Measurements from ENCODE around the gene ELF5.
A peak's percentile ranks its signal among the peaks of the same experiment; 100 is the strongest.

ELF5 gene

DNA sequence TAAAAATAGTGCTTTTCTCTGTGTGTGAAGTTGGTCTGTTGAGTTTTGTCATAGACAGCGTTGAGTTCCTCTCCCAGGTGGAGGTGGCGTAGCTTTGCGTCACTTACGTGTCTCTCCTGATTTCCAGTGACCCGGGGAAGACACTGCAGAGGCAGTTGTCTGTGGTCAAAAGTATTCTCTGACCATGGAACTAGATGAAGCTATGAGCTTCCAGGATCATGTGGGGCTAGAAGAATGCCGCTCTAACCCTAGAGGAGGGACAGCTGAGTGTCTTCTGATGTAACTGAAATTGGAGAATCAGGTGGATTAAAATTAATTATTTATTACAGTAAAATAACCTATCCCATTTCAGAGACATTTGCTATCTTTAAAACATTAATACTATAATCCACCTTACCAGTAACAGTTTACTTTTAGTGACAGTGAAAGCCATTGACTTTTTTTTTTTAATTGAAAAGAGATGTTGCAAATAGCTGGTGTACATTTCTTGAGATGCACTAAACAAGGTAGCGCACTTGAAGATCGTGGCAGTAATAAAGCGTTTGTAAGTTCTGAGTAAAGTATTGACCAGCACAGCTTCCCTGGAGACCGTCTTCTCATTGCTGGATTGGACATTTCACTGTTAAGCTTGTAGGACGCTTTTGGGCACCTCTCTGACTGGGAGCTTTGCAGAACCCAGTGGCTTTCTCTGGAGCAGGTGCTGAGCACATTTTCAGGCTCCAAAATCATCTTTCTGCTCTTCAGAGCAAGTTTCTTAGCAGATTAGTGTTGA, 65.2 kb downstream of the ELF5 start:
- DNase-seq = no peak

DNA sequence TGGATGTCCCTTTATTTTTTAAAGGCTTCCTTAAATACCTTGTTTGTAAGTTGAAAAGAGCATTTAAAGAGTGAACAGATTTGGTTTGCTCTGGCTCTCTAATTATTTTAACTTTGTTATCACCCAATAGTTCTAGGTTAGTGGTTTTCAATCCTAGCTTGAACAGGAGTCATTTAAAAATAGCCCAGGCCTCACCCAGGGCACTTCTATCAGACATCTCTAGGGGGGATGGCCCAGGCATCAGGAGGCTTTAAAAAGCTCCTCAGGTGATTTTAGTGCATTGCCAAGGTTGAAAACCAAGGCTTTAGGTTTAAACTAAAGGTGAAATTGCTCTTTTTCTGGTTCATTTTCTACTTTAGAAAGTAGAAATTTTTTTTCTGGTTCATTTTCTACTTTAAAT, 66.5 kb downstream of the ELF5 start:
- DNase-seq = no peak

DNA sequence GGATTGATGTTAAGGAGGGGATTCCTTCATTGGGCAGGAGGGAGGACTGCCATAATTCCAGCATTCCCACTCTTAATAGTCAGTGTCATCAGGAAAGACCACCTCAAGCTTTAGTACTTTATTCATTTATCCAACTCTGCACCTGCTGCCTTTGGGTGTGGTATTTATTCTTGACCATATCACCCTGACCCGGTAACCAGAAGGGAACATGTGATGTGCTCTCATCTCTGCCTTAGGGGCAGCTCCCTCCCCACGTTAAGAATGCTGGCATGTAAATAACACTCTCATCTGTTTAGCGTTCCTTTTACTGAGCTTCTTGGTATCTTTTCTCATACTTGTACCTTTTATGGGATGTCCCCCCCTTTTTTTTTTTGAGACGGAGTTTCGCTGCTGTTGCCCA, 67.2 kb downstream of the ELF5 start:
- no peak for DNase-seq

DNA sequence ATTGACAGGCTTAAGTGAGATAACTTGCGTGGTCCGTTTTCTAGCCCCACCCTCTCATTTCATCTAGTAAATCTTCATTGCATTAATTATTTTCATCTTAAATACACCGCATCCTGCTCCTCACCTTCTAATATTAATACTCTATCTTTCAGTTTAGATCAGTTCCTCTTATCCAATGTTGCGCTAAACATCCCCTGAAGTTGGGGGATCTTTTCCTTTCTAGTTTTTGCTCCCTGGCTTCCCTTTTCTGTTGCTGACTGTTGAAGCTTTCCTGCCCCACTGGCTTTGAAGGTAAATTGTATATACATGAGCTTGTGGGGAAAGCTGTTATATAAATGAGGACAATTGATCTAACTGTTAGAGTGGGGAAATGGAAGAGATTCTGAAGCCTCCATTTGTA, 67.6 kb downstream of the ELF5 start:
- no peak for DNase-seq

DNA sequence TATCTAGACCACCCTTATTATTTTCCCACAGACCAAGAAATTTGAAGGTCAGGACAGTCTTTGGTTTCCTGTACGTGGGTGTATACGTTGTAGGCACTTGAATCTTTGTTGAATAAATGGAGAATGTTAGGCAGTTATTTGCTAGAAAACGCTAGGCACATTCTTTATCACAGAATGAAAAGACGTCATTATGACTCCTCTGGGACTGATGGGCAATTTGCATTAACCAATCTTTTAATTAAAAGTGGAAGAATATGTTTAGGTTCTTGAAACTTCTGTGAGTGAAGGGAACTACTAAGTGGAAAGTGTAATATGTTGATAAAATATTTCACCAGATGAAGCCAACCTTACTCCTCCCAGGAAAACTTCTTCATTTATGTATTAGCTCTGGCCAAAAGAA, 69.2 kb downstream of the ELF5 start:
- DNase-seq = no peak

DNA sequence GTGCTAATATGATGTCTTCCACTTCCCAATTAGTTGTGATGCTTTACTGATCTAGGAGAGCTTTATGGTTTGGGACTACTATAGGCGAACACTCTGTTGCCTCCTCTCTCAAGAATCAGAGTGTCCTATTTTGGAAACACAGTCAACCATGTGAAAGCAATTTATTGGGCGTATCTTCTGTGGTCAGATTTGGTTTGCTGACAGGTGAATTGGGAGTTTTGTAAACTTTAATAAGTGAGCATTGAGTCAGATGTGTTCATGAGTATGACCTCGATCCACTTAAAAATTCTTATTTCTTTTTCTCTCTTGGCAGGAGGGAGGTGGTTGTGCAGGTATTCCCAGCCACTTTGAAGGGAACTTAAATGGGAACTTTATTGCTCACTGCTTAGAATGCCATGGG, 70.5 kb downstream of the ELF5 start:
- no peak for DNase-seq

DNA sequence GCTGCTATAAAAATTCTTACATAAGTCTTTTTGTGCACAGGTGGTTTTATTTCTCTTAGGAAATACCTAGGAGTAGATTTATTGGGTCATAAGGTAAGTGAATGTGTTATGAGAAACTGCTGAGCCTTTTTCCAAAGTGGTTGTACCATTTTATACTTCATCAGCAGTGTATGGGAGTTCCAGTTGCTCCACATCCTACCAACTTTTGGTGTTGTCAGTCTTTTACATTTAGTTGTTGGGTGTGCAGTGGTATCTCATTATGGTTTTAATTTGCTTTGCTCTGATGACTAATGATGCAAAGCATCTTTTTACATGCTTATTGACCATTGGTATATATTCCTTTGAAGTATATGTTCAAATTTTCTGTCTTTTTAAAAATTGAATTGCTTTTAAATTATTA, 71.8 kb downstream of the ELF5 start:
- DNase-seq = no peak

DNA sequence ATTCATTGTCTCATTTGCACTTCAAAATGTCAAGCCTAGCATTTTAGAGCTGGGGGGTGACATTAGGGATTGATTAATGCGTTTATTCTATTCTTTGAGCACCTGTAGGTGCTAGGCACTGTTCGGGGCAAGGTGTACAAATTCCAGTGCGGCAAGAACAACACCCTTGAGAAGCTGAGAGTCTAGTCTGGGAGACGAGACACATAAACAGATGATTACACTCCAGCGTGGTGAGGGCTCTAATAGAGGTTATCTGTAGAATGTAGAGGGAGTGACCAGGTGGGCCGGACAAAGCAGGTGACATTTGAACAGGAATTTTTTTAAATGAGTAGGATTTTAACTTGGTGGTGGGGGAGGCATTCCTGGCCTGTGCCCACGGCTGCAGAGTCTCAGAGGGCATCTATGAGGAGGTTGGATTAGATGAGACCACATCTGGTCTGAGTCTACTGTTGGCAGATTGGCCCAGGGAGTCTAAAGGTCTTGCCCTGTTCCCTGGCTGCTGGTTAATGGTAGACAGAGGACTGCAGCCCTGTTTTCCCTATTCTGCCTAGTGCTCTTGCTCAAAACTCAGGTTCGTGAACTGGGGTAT, 73.9 kb downstream of the ELF5 start:
- DNase-seq = peak; percentile 39

DNA sequence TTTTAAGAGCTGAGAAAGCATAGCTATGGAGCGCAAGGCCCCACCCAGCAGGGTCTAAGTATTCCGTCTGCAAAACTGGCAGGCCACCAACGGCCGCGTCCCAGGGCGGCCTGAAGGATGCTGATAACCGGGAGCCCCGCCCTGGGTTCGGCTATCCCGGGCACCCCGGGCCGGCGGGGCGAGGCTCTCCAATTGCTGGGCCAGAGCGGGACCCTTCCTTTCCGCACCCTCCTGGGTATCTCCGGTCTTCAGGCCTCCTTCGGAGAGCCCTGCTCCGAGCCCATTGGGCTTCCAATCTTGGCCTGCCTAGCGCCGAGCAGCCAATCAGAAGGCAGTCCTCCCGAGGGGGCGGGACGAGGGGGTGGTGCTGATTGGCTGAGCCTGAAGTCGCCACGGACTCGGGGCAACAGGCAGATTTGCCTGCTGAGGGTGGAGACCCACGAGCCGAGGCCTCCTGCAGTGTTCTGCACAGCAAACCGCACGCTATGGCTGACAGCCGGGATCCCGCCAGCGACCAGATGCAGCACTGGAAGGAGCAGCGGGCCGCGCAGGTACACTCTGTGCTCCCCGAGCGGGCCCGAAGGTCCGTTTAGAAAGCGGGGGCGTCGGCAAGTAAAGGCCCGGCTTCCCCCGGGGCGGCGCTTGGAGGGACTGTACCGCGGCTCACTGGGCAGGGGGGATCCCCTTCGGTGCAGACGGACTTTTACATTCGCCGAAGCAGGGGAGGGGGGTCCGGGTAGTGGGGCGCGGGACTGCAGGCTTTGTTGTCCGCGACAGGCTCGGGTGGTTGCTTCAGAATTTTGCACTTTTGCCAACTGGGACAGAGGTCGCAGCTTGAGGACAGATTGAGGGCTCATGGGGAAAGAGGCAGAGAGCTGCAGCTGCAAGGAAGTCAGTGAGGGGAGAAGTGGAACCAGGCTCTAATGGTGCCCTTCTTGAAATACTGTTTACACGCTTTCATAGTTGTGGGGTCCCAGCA, 74.8 kb downstream of the ELF5 start, which contains the start of gene CAT:
Gene CAT (plus strand): TSS at position 406 of the 979 bp plus-strand sequence. CDS start 80 bp downstream, at position 486.
- DNase-seq = peak; percentile 99

DNA sequence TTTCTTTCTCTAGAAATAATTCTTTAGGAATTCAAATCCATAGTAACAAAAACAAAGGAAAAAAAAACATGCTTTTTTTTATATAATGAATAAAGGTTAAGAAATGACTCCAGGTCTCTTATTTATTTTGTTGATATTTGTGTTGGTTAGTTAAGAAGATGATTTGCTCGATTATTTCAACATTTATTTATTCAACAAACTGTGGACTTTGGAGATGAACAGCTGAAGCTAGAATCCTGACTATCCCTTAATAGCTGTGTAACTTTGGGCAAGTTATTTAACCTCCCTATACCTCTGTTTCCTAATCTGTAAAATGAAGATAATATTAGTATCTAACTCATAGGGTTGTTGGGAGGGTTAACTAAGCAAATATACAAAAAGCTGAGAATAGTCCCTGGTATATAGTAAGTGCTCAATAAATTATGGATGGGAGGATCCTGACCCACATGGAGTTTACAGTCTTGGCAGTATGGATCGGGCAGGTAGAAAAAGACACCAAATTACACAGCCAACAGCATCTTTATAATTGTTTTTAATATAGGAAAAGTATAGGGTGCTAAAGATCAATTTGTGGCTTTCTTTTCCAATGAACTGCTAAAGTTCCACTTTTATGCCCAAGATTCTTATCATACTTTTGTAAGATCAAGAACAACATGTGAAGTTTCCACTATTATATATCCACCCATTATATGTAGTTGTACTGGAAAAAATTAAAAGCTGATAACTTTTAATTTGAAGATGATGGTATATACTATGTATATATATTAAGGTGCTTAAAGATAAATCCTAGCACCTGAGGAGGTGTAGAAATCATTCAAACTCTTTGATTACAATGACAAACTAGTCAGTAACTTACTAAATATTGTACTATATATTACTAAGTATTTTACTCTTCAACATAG, 76.1 kb downstream of the ELF5 start:
- no peak for DNase-seq

DNA sequence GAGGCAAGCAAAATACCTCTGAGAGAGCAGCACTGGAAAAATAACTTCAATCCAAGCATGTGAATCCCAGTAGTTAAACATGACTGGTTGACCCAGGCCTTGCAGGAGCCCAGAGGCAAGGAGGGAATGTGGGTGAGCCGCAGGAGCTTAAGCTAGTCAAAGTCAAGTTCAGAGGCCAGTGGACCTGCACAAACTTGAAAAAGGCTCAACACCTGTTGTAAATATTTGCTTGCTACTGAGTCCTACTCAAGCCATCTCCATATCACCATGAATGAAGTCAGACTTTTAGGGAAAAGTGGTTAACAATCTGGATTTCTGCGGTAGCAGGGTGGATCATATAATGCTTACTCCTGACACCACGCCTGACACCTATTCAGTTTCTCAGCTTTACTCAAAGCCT, 79.7 kb downstream of the ELF5 start:
- no peak for DNase-seq

DNA sequence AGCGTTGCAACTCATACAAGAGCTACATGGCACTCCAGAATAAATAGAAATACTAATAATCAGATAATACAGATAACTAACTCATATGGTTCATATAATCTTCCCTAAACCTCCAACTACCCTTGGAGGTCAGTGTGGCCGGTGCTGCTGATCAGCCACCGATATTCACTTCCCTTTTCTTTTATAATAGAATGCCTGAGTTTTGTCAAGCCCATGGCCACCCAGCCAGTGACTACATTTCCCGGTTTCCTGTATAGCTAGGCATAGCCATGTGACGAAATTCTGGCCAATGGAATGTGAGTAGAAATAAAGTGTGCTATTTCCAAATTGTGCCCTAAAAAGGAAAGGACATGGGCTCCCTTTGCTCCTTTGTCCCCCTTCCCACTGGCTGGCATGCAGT, 80.8 kb downstream of the ELF5 start:
- DNase-seq = peak; percentile 70

DNA sequence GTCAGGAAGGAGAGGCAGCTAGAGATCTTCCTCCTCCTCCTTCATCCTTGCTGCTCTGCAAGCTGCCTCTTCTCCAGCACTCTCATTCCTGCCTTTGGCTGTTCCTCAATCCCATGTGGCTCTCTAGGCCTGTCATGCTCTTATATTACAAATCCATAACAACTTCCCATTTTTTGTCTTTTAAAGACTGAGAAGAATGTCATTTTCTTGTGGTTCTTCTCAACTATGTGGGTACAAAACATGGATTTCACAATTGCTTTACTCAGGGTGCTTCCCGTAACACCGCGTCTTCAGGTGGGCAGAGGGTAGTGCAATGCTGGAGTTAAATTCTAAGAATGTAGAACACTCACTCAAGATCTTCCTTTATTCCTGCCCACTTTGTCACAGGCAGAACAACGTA, 81.6 kb downstream of the ELF5 start:
- no peak for DNase-seq
